Central memory CD4-positive, alpha-beta T cell (primary cell): ENCODE measurements around the gene UGT1A3.
"Not testable (repeated sequence)": the region's sequence is repeated elsewhere in the genome, so short reads cannot be mapped to it uniquely, and the experiment has no call there.

Source experiments
- DNase-seq: peaks from one replicate; pipeline ENCODE4 v3.0.0; 2022

The UGT1A3 gene

DNA sequence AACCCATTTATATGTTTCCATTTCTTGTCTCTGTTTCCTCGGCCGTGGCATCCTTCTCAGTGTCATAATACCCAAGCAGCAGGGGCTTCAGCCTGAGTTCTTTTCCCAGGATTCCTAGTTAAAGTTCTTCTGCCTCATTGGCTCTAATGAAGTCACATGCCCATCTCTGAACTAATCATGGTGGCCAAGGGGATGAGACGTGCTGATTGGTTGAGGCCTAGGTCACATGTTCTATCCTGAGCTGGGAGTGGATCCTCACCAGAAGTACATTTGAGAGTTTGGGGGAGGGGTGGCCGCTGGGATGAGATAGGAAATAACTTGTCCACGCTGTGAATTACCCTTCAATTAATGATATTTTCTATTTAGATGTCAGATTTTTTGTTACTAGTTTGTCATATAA lies 19.9 kb upstream of the UGT1A3 start:
- no peak for DNase-seq

DNA sequence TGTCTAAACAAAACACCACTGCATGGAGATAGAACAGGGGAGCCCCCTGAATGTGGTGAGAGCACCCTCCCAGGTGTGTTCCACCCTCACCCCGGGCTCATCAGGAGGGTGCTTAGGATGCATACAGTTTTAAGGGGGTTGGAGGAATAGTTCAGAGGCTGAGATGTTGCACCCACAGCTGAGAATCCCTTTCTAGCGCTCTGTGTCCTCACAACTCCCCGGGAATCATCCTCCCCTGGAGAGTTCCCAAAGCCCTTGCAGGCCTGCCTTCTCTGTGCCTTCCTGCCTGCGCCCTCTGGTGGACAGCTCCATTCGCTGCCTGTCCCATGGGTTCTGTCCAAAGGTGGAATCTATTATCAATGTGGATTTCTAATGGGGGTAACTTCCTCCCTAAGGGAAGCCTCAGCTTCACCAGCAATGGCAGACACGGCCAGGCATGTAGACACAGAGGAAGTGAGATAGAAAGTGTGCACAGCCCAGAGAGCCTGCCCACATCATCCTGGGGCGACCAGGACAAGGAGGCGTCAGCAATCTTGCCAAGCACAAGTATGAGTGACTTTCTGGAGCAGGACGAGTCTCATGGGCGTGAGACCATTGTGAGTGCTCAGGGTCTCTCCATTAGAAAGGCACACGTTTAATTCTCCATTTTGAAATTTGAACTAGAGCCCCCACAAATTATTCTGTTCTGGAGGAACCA lies 17.4 kb upstream of the UGT1A3 start:
- peak; percentile 17 for DNase-seq

DNA sequence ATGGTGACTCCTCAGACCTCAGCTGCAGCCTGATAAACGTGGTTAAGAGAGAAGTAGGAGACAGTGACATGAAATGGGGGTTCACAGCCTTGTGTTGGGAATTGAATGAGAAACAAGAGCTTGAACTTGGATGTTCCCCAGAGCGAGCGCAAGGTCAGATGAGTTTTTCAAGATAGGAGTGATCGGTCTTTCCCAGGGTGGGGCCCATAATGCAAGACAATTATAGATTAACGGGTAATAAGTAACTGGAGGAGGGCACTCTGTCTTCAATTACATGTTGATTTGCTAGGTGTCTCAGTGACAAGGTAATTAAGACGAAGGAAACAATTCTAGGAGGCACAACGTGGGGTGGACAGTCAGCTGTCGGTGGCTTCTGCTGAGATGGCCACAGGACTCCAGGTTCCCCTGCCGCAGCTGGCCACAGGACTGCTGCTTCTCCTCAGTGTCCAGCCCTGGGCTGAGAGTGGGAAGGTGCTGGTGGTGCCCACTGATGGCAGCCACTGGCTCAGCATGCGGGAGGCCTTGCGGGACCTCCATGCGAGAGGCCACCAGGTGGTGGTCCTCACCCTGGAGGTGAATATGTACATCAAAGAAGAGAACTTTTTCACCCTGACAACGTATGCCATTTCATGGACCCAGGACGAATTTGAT lies 16.1 kb upstream of the UGT1A3 start, which contains the start of gene UGT1A5:
Gene UGT1A5 (plus strand): TSS at position 297 of the 651 bp plus-strand sequence. CDS start 85 bp downstream, at position 382.
- DNase-seq = no peak

DNA sequence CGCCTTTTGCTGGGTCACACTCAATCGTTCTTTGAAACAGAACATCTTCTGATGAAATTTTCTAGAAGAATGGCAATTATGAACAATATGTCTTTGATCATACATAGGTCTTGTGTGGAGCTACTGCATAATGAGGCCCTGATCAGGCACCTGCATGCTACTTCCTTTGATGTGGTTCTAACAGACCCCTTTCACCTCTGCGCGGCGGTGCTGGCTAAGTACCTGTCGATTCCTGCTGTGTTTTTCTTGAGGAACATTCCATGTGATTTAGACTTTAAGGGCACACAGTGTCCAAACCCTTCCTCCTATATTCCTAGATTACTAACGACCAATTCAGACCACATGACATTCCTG lies 15.6 kb upstream of the UGT1A3 start:
- DNase-seq = no peak

DNA sequence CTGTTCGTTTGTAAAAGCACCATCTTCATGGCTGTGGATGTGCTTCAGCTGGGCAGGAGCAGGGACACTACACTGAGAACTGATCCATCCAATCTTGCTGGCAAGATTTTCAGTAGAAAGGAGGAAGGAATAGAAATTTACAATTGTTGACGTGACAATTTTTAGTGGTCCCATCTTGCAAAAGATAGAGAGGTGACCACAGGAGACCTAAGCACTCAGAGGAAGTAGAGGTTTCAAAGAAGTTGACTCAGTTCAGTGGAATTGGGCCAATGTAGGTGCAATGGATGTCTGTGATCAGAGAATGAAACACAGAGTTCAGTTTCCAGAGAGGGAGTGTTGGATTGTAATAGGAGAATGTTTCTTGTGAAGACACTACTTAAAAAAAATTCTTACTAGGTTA lies 14.7 kb upstream of the UGT1A3 start:
- no peak for DNase-seq

DNA sequence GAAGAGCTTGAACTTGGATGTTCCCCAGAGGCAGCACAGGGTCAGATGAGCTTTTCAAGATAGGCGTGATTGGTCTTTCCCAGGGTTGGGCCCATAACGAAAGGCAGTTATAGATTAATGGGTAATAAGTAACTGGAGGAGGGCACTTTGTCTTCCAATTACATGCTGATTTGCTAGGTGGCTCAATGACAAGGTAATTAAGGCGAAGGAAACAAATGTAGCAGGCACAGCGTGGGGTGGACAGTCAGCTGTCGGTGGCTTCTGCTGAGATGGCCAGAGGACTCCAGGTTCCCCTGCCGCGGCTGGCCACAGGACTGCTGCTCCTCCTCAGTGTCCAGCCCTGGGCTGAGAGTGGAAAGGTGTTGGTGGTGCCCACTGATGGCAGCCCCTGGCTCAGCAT lies 10.3 kb upstream of the UGT1A3 start, which contains the start of gene UGT1A4:
Gene UGT1A4 (plus strand): TSS at position 185 of the 400 bp plus-strand sequence. CDS start 85 bp downstream, at position 270.
- DNase-seq = no peak

DNA sequence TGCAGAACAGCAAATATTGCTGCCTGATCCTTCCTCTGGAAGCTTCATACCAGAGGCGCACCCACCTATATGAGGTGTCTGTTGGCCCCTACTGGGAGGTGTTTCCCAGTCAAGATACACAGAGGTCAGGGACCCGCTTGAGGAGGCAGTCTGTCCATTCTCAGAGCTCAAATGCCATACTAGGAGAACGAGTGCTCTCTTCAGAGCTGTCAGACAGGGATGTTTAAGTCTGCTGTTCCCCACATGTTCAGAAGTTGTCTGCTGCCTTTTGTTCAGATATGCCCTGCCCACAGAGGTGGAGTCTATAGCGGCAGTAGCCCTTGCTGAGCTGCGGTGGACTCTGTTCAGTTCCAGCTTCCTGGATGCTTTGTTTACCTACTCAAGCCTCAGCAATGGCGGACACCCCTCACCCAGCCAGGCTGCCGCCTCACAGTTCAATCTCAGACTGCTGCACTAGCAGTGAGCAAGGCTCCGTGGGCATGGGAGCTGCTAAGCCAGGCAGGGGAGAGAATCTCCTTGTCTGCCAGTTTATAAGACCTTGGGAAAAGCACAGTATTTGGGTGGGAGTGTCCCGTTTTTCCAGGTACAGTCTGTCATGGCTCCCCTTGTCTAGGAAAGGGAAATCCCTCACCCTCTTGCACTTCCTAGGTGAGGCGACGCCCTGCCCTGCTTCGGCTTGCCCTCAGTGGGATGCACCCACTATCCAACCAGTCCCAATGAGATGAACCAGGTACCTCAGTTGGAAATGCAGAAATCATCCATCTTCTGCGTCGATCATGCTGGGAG lies 8.2 kb downstream of the UGT1A3 start:
- not testable (repeated sequence) for DNase-seq

DNA sequence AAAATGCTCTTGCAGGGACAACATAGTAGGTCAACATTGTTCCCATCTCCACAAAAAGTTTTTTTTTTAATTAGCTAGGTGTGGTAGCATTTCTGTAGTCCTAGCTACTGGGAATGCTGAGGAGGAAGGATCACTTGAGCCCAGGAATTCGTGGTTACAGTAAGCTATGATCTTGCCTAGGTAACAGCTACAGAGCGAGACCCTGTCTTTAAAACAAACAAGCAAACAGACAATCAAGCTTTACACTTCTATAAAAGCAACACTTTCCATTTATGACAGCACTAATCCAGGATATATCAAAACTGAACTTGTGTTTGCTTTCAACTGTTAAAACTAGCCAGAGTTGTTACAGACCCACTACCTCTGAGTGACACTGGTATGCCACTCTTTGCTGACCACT lies 12.0 kb downstream of the UGT1A3 start:
- no peak for DNase-seq

DNA sequence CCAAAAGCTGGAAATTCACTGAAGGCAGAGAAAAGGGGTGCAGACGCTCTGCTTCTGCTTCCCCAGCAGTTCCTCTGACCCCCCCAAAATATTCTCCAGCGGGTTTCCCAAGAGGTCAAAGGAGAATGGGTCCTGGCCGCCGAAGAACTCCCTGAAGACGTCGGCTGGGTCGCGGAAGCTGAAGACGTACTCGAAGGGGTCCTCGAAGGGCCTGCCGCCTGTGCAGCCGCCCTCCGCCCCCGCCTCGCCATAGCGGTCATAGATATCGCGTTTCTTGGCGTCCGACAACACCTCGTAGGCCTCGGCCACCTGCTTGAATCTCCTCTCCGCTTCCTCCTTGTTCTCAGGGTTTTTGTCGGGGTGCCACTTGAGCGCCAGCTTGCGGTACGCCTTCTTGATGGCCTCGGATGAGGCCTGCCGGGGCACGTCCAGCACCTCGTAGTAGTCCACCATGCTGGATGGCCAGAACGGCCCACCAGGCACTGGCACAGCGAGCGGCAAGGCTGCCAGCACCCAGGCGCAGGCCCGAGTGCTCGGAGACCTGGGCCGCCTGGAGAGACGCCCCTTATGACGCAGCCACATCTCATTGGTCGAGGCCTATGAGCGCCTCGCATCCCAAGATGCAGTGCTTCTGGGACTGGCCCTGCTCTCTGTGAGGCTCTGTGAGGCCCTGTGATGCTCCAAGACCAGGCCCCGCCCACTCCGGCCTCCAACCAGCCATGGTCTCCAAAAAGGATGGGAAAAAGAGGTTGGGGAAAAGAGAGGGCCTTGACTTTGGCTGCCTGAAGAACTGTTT lies 14.8 kb downstream of the UGT1A3 start:
- no peak for DNase-seq

DNA sequence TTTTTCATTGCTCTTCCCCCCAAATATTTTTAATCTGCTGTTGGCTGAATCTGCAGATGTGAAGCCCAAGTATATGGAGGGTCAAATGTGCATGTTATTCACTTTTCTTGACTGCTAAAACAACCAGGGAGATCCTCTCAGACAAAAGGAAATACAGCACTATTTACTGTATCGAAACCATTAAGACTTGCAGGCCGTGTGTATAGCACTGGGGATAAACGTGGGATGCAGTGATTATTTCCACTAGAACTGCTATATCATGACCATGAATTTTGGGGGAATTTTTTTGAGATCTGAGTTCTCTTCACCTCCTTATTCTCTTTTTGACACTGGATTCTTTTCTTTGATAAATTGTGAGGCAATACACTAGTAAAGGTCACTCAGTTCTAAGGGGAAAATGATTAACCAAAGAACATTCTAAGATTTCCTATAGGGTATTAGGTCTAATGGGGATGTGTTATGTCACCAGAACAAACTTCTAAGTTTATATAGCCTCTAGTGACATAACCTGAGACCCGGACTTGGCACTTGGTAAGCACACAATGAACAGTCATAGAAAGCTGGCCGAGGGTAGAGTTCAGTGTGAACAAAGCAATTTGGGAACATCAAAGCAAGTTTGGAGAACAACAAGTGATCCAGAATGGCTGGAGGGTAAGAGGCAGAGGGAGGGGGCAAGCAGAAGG lies 16.4 kb downstream of the UGT1A3 start:
- DNase-seq = no peak

DNA sequence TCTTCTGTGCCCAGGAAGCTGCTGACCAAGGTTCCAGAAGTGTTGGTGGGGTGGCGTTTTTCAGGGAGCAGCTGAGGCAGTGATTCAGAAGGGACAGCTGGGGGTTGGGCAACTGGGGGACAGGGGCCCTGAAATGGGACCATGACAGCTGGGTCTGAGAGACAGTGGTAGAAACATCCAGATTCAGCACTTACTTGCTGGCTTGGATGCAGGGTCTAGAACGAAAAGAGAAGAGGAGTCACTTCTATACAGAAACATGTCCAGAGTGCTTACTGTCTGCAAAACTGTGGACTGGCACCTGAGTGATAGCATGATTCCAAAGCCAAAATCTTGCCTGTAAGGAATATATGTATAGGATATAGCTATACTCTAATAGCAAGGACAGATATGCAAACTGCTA lies 17.0 kb downstream of the UGT1A3 start:
- DNase-seq = not testable (repeated sequence)

DNA sequence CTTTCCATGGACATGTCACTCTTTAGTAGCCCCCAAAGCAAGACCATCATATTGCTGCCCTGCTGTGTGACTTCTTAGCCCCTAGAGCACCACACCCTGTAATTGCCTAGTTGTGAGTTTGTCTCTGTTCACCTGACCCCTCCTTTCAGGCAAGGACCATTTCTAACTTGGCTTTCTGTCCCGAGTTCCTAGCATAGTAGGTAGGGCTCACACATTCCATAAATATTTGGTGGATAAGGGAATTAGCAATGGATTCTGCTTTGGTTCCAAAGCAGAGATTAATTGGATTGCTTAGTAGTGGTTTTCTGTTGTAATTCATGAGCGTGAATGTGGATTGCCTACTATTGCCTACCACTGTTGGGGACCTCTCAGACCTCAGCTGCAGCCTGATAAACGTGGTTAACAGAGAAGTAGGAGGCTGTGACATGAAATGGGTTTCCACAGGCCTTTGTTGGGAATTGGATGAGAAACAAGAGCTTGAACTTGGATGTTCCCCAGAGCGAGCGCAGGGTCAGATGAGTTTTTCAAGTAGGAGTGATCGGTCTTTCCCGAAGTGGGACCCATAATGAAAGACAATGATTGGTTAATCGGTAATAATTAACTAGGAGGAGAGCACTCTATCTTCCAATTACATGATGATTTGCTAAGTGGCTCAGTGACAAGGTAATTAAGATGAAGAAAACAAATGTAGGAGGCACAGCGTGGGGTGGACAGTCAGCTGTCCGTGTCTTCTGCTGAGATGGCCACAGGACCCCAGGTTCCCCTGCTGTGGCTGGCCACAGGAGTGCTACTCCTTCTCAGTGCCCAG lies 17.8 kb downstream of the UGT1A3 start:
- no peak for DNase-seq

DNA sequence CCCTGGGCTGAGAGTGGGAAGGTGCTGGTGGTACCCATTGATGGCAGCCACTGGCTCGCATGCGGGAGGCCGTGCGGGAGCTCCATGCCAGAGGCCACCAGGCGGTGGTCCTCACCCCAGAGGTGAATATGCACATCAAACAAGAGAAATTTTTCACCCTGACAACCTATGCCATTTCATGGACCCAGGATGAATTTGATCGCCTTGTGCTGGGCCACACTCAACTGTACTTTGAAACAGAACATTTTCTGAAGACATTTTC lies 18.4 kb downstream of the UGT1A3 start:
- no peak for DNase-seq

DNA sequence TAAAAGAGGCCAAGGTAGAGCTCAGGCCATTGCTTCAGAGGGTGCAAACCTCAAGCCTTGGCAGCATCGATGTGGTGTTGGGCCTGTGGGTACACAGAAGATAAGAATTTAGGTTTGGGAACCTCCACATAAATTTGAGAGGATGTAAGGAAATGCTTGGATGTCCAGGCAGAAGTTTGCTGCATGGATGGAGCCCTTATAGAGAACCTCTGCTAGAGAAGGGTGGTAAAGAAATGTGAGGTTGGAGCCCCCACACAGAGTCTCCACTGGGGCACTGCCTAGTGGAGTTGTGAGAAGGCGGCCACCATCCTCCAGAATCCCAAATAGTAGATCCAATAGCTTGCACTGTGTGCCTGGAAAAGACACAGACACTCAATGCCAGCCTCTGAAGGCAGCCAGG lies 21.8 kb downstream of the UGT1A3 start:
- DNase-seq = not testable (repeated sequence)

DNA sequence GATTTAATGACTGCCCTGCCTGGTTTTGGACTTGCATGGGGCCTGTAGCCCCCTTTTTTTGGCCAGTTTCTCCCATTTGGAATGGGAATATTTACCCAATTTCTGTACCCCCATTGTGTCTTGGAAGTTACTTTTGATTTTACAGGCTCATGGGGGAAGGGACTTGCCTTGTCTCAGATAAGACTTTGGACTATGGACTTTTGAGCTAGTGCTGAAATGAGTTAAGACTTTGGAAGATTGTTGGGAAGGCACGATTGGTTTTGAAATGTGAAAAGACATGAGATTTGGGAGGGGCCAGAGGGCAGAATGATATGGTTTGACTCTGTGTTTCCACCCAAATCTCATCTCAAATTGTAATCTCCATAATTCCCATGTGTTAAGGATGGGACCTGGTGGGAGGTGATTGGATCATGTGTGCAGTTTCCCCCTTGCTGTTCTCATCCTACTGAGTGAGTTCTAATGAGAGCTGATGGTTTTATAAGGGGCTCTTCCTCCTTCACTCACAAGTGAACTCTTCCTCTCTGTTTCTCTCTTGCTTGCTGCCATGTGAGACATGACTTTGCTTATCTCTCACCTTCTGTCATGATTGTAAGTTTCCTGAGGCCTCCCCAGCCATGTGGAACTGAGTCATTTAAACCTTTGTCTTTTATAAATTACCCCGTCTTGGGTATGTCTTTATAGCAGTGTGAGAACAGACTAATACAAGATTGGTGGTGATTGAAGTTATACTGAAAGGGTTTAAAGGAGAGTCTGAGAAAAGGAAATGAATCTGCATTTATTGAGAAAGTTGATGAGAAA lies 22.6 kb downstream of the UGT1A3 start:
- not testable (repeated sequence) for DNase-seq

DNA sequence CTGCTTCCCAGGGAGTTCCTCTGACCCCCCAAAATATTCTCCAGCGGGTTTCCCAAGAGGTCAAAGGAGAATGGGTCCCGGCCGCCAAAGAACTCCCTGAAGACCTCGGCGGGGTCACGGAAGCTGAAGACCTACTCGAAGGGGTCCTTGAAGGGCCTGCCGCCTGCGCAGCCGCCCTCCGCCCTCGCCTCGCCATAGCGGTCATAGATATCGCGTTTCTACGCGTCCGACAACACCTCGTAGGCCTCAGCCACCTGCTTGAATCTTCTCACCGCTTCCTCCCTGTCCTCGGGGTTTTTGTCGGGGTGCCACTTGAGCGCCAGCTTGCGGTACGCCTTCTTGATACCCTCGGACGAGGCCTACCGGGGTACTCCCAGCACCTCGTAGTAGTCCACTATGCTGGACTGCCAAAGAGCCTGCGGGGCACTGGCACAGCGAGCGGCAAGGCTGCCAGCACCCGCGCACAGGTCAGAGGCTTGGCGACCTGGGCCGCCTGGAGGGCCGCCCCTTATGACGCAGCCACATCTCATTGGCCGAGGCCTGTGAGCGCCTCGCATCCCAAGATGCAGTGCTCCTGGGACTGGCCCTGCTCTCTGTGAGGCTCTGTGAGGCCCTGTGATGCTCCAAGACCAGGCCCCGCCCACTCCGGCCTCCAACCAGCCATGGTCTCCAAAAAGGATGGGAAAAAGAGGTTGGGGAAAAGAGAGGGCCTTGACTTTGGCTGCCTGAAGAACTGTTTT lies 26.2 kb downstream of the UGT1A3 start:
- no peak for DNase-seq

DNA sequence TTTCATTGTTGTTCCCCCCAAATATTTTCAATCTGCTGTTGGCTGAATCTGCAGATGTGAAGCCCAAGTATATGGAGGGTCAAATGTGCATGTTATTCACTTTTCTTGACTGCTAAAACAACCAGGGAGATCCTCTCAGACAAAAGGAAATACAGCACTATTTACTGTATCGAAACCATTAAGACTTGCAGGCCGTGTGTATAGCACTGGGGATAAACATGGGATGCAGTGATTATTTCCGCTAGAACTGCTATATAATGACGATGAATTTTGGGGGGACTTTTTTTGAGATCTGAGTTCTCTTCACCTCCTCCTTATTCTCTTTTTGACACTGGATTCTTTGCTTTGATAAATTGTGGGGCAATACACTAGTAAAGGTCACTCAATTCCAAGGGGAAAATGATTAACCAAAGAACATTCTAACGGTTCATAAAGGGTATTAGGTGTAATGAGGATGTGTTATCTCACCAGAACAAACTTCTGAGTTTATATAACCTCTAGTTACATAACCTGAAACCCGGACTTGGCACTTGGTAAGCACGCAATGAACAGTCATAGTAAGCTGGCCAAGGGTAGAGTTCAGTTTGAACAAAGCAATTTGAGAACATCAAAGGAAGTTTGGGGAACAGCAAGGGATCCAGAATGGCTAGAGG lies 27.7 kb downstream of the UGT1A3 start:
- DNase-seq = no peak

DNA sequence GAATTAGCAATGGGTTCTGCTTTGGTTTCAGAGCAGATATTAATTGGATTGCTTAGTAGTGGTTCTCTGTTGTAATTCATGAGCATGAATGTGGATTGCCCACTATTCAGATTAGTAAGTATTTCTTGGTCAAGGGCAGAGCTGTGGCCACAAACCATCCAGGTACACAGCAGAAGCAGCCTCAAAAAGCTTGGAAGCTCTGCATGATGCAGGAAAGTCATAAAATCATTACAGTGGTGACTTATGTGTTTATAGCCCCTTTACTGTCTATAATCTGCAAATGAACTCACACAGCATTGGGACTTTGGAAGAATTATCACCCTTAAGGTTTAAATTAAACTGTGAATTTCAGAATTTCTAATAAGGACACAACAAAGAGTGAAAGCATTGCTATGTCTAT lies 29.3 kb downstream of the UGT1A3 start:
- no peak for DNase-seq

DNA sequence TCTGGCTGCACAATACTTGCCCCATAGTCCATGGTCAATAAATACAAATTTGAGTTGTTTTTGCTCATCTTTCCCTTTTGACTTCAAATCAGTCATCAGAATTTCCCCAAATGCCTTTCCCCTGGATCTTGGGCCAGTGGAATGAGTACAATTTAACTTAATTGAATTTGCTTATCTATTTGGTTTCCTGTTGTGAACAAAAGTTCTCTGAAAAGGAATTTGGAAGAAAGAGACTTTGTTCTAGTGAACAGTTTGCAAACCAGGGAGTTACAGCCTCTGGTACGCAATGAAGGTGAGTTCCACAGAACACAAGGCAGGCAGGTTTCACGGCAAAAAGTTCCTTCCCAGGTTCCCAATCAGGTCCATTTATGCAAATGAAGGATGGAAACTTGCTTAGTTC lies 30.0 kb downstream of the UGT1A3 start:
- no peak for DNase-seq

DNA sequence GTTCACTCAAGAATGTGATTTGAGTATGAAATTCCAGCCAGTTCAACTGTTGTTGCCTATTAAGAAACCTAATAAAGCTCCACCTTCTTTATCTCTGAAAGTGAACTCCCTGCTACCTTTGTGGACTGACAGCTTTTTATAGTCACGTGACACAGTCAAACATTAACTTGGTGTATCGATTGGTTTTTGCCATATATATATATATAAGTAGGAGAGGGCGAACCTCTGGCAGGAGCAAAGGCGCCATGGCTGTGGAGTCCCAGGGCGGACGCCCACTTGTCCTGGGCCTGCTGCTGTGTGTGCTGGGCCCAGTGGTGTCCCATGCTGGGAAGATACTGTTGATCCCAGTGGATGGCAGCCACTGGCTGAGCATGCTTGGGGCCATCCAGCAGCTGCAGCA lies 31.2 kb downstream of the UGT1A3 start, which contains the start of gene UGT1A1:
Gene UGT1A1 (plus strand): TSS at position 228 of the 400 bp plus-strand sequence. CDS start 18 bp downstream, at position 246.
- DNase-seq = no peak
